Fibroblast of villous mesenchyme (primary cell): ENCODE data around the gene HHAT. TPM values are rescaled to one million over a fixed set of nuclear protein-coding genes. Genes with fewer than 3 reads are reported as not detected.

ENCODE experiments used
- DNase-seq: peaks from one replicate; pipeline ENCODE4 v3.0.0-alpha.2; 2010; ENCODE audit warnings: low read depth
- H3K4me3 ChIP-seq: 2 replicates; pipeline ENCODE4 v1.5.1; 2011; ENCODE audit warnings: low read depth, mild to moderate bottlenecking, low read length
- total RNA-seq: library from RNA; depleted of rRNA; stranded (reverse); fragments of >200 nt; gene quantifications from 2 replicates; pipeline ENCODE4 v1.2.3, GENCODE V29; 2012
- TF ChIP-seq, protein P1 (sequence below): IDR thresholded peaks from 2 replicates; pipeline ENCODE4 v1.5.1; 2012; ENCODE audit warnings: low read depth, mild to moderate bottlenecking, low read length; ENCODE audit not compliant: insufficient read depth

The HHAT gene
- total RNA-seq, 1 donor, result 15.1 TPM

DNA sequence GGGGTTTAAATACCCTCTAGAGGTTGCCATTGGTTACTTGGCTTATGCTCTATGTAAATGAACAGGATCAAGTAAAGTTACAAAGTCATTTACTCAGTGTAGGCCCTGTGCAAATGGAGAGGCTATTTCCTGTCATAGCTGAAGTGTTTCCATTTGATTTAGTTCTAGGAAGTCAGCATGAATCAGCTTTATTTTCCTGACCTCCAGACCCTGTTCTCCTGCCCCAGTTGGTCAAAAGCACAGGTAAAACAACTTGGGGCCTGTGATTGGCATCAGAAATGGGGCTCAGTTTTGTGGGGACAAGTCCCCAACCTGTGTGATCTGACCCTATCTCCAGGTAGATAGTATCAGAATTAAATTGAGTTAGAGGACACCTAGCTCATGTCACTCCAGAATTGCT, 239.9 kb downstream of the HHAT start:
- TF ChIP-seq, protein P1, sequence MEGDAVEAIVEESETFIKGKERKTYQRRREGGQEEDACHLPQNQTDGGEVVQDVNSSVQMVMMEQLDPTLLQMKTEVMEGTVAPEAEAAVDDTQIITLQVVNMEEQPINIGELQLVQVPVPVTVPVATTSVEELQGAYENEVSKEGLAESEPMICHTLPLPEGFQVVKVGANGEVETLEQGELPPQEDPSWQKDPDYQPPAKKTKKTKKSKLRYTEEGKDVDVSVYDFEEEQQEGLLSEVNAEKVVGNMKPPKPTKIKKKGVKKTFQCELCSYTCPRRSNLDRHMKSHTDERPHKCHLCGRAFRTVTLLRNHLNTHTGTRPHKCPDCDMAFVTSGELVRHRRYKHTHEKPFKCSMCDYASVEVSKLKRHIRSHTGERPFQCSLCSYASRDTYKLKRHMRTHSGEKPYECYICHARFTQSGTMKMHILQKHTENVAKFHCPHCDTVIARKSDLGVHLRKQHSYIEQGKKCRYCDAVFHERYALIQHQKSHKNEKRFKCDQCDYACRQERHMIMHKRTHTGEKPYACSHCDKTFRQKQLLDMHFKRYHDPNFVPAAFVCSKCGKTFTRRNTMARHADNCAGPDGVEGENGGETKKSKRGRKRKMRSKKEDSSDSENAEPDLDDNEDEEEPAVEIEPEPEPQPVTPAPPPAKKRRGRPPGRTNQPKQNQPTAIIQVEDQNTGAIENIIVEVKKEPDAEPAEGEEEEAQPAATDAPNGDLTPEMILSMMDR, result no peak
- no peak for DNase-seq

DNA sequence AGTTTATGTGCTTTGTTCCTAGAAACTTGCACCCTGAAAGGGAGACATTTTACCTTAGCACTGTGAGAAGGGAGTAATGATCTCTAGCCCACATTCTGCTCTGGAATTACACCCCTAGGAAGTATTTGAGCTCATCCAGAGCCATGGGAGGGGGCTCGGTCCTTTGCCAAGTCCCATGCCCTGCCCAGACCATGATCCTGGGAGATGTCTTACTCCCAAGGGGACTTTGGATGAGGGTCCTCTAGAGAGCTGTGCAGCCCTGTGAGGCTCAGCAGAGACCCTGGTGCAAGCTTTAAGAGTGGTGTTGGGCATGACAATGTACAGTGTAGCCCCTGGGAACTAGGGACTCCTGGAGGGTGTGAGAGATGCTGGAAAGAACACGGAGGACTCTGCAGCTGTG, 241.4 kb downstream of the HHAT start:
- H3K4me3 ChIP-seq, result no peak overlapping the region
- DNase-seq, result no peak
- TF ChIP-seq, protein P1, result no peak

More for the DNA sequence above, 239.9 kb downstream of the HHAT start:
- no peak overlapping the region for H3K4me3 ChIP-seq

DNA sequence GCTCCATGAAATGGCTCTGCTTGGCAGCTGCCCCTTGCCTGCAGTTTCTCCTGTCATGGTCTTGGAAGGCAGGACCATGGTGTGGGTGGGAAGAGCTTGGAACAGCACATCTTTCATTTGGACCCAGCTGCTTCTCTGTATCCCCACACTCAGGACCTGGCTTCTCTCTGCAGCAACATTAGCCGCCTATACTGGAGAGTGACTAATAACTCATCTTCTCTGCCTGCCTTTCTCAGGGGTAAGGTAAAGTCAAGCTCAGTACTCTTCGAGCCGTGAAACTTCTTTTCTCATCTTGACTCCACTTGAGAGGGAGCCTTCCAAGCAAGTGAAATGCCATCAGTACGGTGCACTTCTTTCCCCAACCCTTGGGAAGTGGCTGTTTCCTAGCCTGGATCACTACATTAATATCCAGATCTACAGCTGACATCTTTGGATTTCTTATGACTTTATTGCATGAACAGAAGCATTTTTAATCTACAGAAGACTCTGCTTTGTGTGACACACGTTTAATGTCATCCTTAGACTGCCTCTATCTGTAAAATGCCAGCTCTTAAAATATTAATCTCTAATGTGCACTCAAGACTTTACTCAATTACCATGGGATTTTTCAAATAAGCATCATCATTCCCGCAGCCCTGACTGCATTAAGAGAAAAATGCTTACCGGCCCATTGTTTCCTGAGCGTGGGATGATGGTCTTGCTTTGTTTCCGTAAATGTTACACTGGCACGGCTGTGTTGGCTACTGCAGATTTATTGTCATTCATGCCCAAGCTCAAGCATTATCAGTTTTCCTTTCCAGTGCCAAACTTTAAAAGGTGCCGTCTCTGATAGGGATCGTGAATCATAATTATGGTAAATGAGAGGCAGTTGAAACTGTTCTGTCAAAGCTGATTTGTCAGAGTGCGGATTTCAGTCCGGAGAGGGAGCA, 242.9 kb downstream of the HHAT start:
- no peak for DNase-seq
- TF ChIP-seq, protein P1, result no peak
- H3K4me3 ChIP-seq, result no peak overlapping the region

DNA sequence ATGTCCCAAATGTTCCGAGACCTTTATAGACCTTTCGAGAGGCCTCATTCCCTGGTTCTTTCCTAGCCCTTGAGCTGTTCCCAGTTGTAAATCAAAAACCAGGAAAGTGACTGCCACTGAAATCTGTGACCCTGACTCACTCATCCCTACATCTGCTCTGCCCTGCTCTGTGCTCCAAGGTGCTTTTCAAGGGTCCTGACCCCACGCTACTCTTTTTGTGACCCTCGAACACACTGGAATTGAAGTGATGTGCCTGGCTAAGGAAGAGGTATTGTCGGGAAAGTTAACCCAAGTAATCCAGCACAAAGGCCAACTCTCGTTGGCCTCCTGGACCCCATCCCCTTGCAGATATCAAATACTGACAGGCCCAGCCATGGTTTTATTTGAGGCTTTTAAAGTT, 244.4 kb downstream of the HHAT start:
- no peak for DNase-seq
- TF ChIP-seq, protein P1, result no peak
- no peak overlapping the region for H3K4me3 ChIP-seq

DNA sequence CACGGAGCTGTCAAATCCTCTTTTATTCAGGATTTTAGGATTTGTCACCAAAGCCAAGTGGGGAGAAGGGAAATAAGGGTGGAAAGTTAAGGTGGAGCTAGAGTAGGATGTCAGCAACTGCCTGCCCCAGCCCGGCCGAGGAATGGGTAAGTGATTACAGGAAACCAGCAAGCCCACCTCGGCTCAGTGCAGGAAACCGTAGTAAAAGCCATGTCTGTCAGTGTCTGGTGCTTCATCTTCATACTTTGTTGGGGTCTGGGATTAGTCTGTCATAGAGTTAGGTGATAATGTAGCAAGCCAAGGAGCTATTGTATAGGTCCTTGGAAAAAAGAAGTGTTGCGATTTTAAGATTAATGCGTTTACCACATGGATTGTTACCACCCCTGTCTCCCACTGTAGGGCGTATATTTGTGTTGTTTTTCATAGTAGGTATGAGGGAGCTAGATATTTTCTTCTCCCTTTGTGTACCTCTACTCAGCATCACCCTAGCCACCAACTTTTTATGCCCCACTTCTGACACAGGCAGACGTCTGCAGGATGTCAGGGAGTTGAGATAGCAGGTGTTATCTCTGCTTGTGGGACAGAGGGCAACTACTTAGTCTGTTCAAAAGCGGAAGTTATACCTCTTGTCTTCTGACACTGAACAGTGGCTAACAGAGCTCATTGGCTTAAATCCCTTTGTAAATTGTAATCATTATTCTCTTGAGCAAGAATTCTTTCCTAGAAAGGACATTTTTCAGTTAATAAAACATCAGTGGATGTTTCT, 253.7 kb downstream of the HHAT start:
- no peak overlapping the region for H3K4me3 ChIP-seq
- TF ChIP-seq, protein P1, result no peak
- no peak for DNase-seq

DNA sequence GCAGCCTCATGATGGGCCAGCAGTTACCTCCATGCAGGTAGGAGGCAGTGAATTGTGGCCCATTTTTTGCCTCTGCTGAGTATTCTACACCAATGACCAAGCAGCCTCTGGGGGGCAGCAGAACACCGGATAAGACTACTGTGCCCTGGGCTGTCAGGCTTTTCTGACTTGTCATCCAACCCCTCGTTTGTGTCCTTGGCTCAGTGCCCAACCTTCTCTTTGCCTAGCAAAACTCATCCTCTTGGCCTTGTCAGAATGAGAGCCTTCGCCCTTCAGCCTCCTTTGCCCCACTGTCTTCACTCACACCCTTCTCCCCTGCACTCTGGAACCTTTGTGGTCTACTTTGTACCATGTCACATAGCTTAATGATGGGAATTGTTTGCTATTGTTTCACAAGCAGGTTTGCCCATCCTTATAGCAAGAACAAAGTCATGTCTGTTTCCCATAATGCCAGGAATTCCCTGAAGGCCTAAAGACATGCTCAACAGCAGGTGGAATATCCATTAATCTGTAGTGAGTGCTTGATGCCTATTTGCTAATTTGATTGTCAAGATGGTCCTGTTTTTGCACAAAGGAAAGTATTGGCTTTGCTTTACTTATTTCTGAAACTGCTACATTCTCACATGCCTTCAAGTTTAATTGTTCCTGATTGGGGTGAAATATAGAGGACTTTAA, 255.9 kb downstream of the HHAT start:
- H3K4me3 ChIP-seq, result no peak overlapping the region
- peak; percentile 65 for DNase-seq
- TF ChIP-seq, protein P1, result peak; percentile 78
